Measurements from ENCODE around the gene SPRED3. TPM values are rescaled to one million over a fixed set of nuclear protein-coding genes. Genes with fewer than 3 reads are reported as not detected.

SPRED3 gene
- total and polyA plus RNA-seq, 9 of the 15 experiments (the other 6 are each of a cell fraction or from before 2014, with no cell fraction given): 0.05 to 1.3 (median 0.36) TPM

GRCh38 chr19:38370299-38370698, 18.2 kb upstream of the SPRED3 start:
- Histone ChIP-seq H3K36me3 (ENCODE audit: control insufficient read depth, insufficient read depth, low read length) (no peaks in the 10 kb centered on the region), H3K9me1 (ENCODE audit: control insufficient read depth, insufficient read depth, low read length) (no peaks in the 10 kb centered on the region), H3K4me3 (no peak overlapping the region), H4K20me1 (replicated peaks; ENCODE audit: control insufficient read depth, insufficient read depth, low read length) (0 out of 2 replicates have a peak, but pooled peaks cover 2% of the 10 kb centered on the region), H3K4me1 (replicated peaks in 1 of 2; ENCODE audit: control insufficient read depth in 2 of 2, insufficient read depth in 2 of 2, low read length in 2 of 2) (peaks cover 9 to 10% of the 10 kb centered on the region in 2 experiments; a peak in 4 of 5 replicates), H3K79me2 (ENCODE audit: control insufficient read depth, insufficient read depth, low read length) (peaks cover 8% of the 10 kb centered on the region), H3K4me2 (ENCODE audit: insufficient read depth, low read length) (peak overlapping the region; percentile 38), H3K9me3 (replicated peaks; ENCODE audit: control insufficient read depth, insufficient read depth, low read depth, low read length) (no peaks in the 10 kb centered on the region; the same call in 1 of the 2 replicates), H3K27ac (ENCODE audit: extremely low read depth, low read depth, low read length) (no peak overlapping the region), H2AFZ (ENCODE audit: low read depth, low read length) (peak overlapping the region; percentile 80), H3K9ac (ENCODE audit: insufficient read depth in 1 of 2, low read depth in 2 of 2, low read length in 2 of 2) (no peak overlapping the region), H3K27me3 (ENCODE audit: control insufficient read depth in 2 of 2, insufficient read depth in 2 of 2, low read length in 2 of 2) (no peaks in the 10 kb centered on the region)
- no peak for ATAC-seq
- in situ Hi-C loops (cut with MboI): no loop called here
- intact Hi-C loops (cut with micrococcal nuclease): no loop called here
- FAIRE-seq: peak; percentile 32
- WGBS (ENCODE audit: insufficient coverage, low coverage, missing lambda C conversion rate): 26% methylated on average over 12 of the region's 12 CpGs
- DNase-seq (ENCODE audit: extremely low read depth in 1 of 4, low spot score in 3 of 4): peak in 2 of 4 experiments; percentile 37 to 59
- BruUV-seq (replicated peaks): no TSS peak
- POLR2A ChIA-PET: interaction anchor here (0.6 kb wide), 1 partner anchor 39 kb away, joined by 3 read pairs; no protein-coding TSS in a partner anchor
- CTCF ChIA-PET (ENCODE audit: low intra/inter-chr PET ratio): no interaction called here
- TF ChIP-seq XRCC3 (IDR thresholded peaks at IDR 0.05) (no peak), DPF2 (IDR thresholded peaks at IDR 0.05) (peak; percentile 51; the same call in 1 of the 2 replicates), MCM5 (IDR thresholded peaks at IDR 0.05; ENCODE audit: low read depth) (no peak), MTA2 (IDR thresholded peaks at IDR 0.05; ENCODE audit: low read depth) (peak; percentile 34), SUPT5H (IDR thresholded peaks at IDR 0.05) (no peak), ZNF512 (tag; IDR thresholded peaks at IDR 0.05) (no peak), HNRNPUL1 (IDR thresholded peaks at IDR 0.05; ENCODE audit: low read length) (no peak), TSC22D4 (tag; IDR thresholded peaks at IDR 0.05) (no peak), ZBTB11 (CRISPR knock-in tag; IDR thresholded peaks at IDR 0.05) (no peak), CGGBP1 (CRISPR knock-in tag; IDR thresholded peaks at IDR 0.05) (no peak), ATF7 (IDR thresholded peaks at IDR 0.05) (no peak), RCOR1 (IDR thresholded peaks at IDR 0.05; ENCODE audit: borderline replicate concordance in 1 of 2, low read depth in 2 of 2, low read length in 2 of 2) (no peak), ILK (tag; IDR thresholded peaks at IDR 0.05; ENCODE audit: borderline replicate concordance, low read depth) (no peak), MAZ (CRISPR knock-in tag; conservative IDR thresholded peaks at IDR 0.05 in 1 of 2, IDR thresholded peaks at IDR 0.05 in 1 of 2) (no peak), ZNF232 (CRISPR knock-in tag; IDR thresholded peaks at IDR 0.05) (no peak), ZFX (CRISPR knock-in tag; IDR thresholded peaks at IDR 0.05) (no peak), ZNF124 (CRISPR knock-in tag; IDR thresholded peaks at IDR 0.05) (no peak), RNF2 (IDR thresholded peaks at IDR 0.05) (no peak), ZNF431 (CRISPR knock-in tag; IDR thresholded peaks at IDR 0.05) (no peak), CBFB (CRISPR knock-in tag; IDR thresholded peaks at IDR 0.05) (no peak), KDM2B (CRISPR knock-in tag; IDR thresholded peaks at IDR 0.05) (no peak)
